ENCODE results near the gene FBXW8. TPM values are rescaled to one million over a fixed set of nuclear protein-coding genes. Genes with fewer than 3 reads are reported as not detected.

FBXW8 gene
- total RNA-seq, 1 experiment from 2014 or later = 14.2 TPM

GRCh38 chr12:116881877-116882507, 28.8 kb upstream of the FBXW8 start:
- in situ Hi-C loops (cut with HindIII; ENCODE audit: low pct_unique_long_range_greater_than_20kb, low sequenced_read_pairs) = no loop called here
- DNase-seq (ENCODE audit: low read depth, low spot score) = no peak

GRCh38 chr12:116882742-116883141, 28.0 kb upstream of the FBXW8 start:
- DNase-seq (ENCODE audit: low read depth, low spot score) = peak; percentile 82

GRCh38 chr12:116884871-116885270, 25.9 kb upstream of the FBXW8 start:
- no peak for DNase-seq (ENCODE audit: low read depth, low spot score)
- in situ Hi-C loops (cut with HindIII; ENCODE audit: low pct_unique_long_range_greater_than_20kb, low sequenced_read_pairs) = no loop called here

More at GRCh38 chr12:116882742-116883141, 28.0 kb upstream of the FBXW8 start:
- in situ Hi-C loops (cut with HindIII; ENCODE audit: low pct_unique_long_range_greater_than_20kb, low sequenced_read_pairs) = no loop called here

- in situ Hi-C loops (cut with HindIII; ENCODE audit: low pct_unique_long_range_greater_than_20kb, low sequenced_read_pairs) = no loop called here
- DNase-seq (ENCODE audit: low read depth, low spot score) = no peak
Measured at GRCh38 chr12:116885491-116885890, 25.3 kb upstream of the FBXW8 start.

GRCh38 chr12:116887244-116887643, 23.5 kb upstream of the FBXW8 start:
- no peak for DNase-seq (ENCODE audit: low read depth, low spot score)
- in situ Hi-C loops (cut with HindIII; ENCODE audit: low pct_unique_long_range_greater_than_20kb, low sequenced_read_pairs) = no loop called here

GRCh38 chr12:116887897-116888296, 22.9 kb upstream of the FBXW8 start:
- no peak for DNase-seq (ENCODE audit: low read depth, low spot score)
- in situ Hi-C loops (cut with HindIII; ENCODE audit: low pct_unique_long_range_greater_than_20kb, low sequenced_read_pairs) = no loop called here

GRCh38 chr12:116890330-116890729, 20.4 kb upstream of the FBXW8 start:
- no peak for DNase-seq (ENCODE audit: low read depth, low spot score)
- in situ Hi-C loops (cut with HindIII; ENCODE audit: low pct_unique_long_range_greater_than_20kb, low sequenced_read_pairs) = no loop called here

GRCh38 chr12:116891019-116891418, 19.7 kb upstream of the FBXW8 start:
- in situ Hi-C loops (cut with HindIII; ENCODE audit: low pct_unique_long_range_greater_than_20kb, low sequenced_read_pairs) = no loop called here
- DNase-seq (ENCODE audit: low read depth, low spot score) = no peak

- in situ Hi-C loops (cut with HindIII; ENCODE audit: low pct_unique_long_range_greater_than_20kb, low sequenced_read_pairs) = no loop called here
- DNase-seq (ENCODE audit: low read depth, low spot score) = peak; percentile 69
Measured at GRCh38 chr12:116892349-116893140, 18.2 kb upstream of the FBXW8 start.

- DNase-seq (ENCODE audit: low read depth, low spot score) = no peak
- in situ Hi-C loops (cut with HindIII; ENCODE audit: low pct_unique_long_range_greater_than_20kb, low sequenced_read_pairs) = no loop called here
Measured at GRCh38 chr12:116894913-116895312, 15.8 kb upstream of the FBXW8 start.

- in situ Hi-C loops (cut with HindIII; ENCODE audit: low pct_unique_long_range_greater_than_20kb, low sequenced_read_pairs) = no loop called here
- no peak for DNase-seq (ENCODE audit: low read depth, low spot score)
Measured at GRCh38 chr12:116896411-116896924, 14.3 kb upstream of the FBXW8 start.

- no peak for DNase-seq (ENCODE audit: low read depth, low spot score)
- in situ Hi-C loops (cut with HindIII; ENCODE audit: low pct_unique_long_range_greater_than_20kb, low sequenced_read_pairs) = no loop called here
Measured at GRCh38 chr12:116897476-116897875, 13.3 kb upstream of the FBXW8 start.

GRCh38 chr12:116898669-116899068, 12.1 kb upstream of the FBXW8 start:
- peak; percentile 36 for DNase-seq (ENCODE audit: low read depth, low spot score)
- in situ Hi-C loops (cut with HindIII; ENCODE audit: low pct_unique_long_range_greater_than_20kb, low sequenced_read_pairs) = no loop called here

GRCh38 chr12:116901612-116902011, 9.1 kb upstream of the FBXW8 start:
- DNase-seq (ENCODE audit: low read depth, low spot score) = no peak
- in situ Hi-C loops (cut with HindIII; ENCODE audit: low pct_unique_long_range_greater_than_20kb, low sequenced_read_pairs) = no loop called here

GRCh38 chr12:116903818-116904217, 6.9 kb upstream of the FBXW8 start:
- no peak for DNase-seq (ENCODE audit: low read depth, low spot score)
- in situ Hi-C loops (cut with HindIII; ENCODE audit: low pct_unique_long_range_greater_than_20kb, low sequenced_read_pairs) = no loop called here

GRCh38 chr12:116906285-116906684, 4.5 kb upstream of the FBXW8 start:
- in situ Hi-C loops (cut with HindIII; ENCODE audit: low pct_unique_long_range_greater_than_20kb, low sequenced_read_pairs) = no loop called here
- no peak for DNase-seq (ENCODE audit: low read depth, low spot score)

- DNase-seq (ENCODE audit: low read depth, low spot score) = no peak
- in situ Hi-C loops (cut with HindIII; ENCODE audit: low pct_unique_long_range_greater_than_20kb, low sequenced_read_pairs) = no loop called here
Measured at GRCh38 chr12:116910280-116910644, 488 bp upstream of the FBXW8 start.

- in situ Hi-C loops (cut with HindIII; ENCODE audit: low pct_unique_long_range_greater_than_20kb, low sequenced_read_pairs) = no loop called here
- DNase-seq (ENCODE audit: low read depth, low spot score) = no peak
Measured at GRCh38 chr12:116915326-116915725, 4.6 kb downstream of the FBXW8 start.

- DNase-seq (ENCODE audit: low read depth, low spot score) = no peak
- in situ Hi-C loops (cut with HindIII; ENCODE audit: low pct_unique_long_range_greater_than_20kb, low sequenced_read_pairs) = no loop called here
Measured at GRCh38 chr12:116916122-116916521, 5.4 kb downstream of the FBXW8 start.

Measured in SK-MEL-5 (cell line).